Parathyroid adenoma (tissue), 2 donors: ENCODE results near the gene MB.

Experiments
- H2AFZ ChIP-seq: fragments of 300-600 bp; sonication (generic); one replicate; pipeline ENCODE4 v1.7.0; 2017; ENCODE audit warnings: antibody characterized with exemption, mild to moderate bottlenecking
- H3K27ac ChIP-seq: fragments of 300-600 bp; sonication (generic); one replicate; pipeline ENCODE4 v1.7.0; 2017
- H3K27me3 ChIP-seq: fragments of 300-600 bp; sonication (generic); one replicate; pipeline ENCODE4 v1.7.0; 2017; ENCODE audit warnings: low read length; ENCODE audit not compliant: control insufficient read depth, insufficient read depth
- H3K36me3 ChIP-seq: fragments of 300-600 bp; sonication (generic); one replicate; pipeline ENCODE4 v1.7.0; 2017; ENCODE audit warnings: low read length; ENCODE audit not compliant: control insufficient read depth, insufficient read depth
- H3K4me1 ChIP-seq: fragments of 300-600 bp; sonication (generic); one replicate; pipeline ENCODE4 v1.7.0; 2017; ENCODE audit warnings: control low read depth
- H3K4me2 ChIP-seq: fragments of 300-600 bp; sonication (generic); one replicate; pipeline ENCODE4 v1.7.0; 2017; ENCODE audit warnings: low read length
- H3K4me3 ChIP-seq: fragments of 300-600 bp; sonication (generic); one replicate; pipeline ENCODE4 v1.7.0; 2017; ENCODE audit warnings: low read depth, low read length
- H3K79me2 ChIP-seq: fragments of 300-600 bp; sonication (generic); one replicate; pipeline ENCODE4 v1.7.0; 2017; ENCODE audit warnings: control low read depth
- H3K9ac ChIP-seq: fragments of 300-600 bp; sonication (generic); one replicate; pipeline ENCODE4 v1.7.0; 2017; ENCODE audit warnings: mild to moderate bottlenecking
- H3K9me3 ChIP-seq: fragments of 300-600 bp; sonication (generic); one replicate; pipeline ENCODE4 v1.7.0; 2017; ENCODE audit warnings: low read length; ENCODE audit not compliant: control insufficient read depth
- TF ChIP-seq, protein P1 (sequence below): fragments of 300-600 bp; sonication (generic); IDR thresholded peaks from one replicate; pipeline ENCODE4 v1.7.0; 2017; ENCODE audit warnings: antibody characterized with exemption, mild to moderate bottlenecking
- donor health status: primary hyperparathyroidism.

Gene MB

DNA sequence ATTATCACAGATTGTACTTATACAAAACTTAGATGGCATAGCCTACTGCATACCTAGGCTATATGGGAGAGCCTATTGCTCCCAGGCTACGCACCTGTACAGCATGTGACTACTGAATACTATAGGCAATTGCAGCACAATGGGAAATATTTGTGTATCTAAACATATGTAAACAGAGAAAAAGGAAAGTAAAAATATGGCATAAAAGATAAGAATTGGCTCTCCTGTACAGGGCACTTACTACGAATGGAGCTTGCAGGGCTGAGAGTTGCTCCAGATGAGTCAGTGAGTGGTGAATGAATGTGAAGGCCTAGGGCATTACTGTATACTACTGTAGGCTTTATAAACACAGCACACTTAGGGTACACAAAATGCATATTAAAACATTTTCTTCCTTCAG lies 44.3 kb upstream of the MB start:
- TF ChIP-seq, protein P1, sequence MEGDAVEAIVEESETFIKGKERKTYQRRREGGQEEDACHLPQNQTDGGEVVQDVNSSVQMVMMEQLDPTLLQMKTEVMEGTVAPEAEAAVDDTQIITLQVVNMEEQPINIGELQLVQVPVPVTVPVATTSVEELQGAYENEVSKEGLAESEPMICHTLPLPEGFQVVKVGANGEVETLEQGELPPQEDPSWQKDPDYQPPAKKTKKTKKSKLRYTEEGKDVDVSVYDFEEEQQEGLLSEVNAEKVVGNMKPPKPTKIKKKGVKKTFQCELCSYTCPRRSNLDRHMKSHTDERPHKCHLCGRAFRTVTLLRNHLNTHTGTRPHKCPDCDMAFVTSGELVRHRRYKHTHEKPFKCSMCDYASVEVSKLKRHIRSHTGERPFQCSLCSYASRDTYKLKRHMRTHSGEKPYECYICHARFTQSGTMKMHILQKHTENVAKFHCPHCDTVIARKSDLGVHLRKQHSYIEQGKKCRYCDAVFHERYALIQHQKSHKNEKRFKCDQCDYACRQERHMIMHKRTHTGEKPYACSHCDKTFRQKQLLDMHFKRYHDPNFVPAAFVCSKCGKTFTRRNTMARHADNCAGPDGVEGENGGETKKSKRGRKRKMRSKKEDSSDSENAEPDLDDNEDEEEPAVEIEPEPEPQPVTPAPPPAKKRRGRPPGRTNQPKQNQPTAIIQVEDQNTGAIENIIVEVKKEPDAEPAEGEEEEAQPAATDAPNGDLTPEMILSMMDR = no peak
- Histone ChIP-seq H3K4me3 (no peak overlapping the region), H3K9me3 (no peaks in the 10 kb centered on the region), H3K79me2 (no peaks in the 10 kb centered on the region), H3K27me3 (no peaks in the 10 kb centered on the region), H2AFZ (no peak overlapping the region), H3K27ac (no peak overlapping the region), H3K36me3 (no peaks in the 10 kb centered on the region), H3K4me1 (no peaks in the 10 kb centered on the region), H3K4me2 (no peak overlapping the region), H3K9ac (no peak overlapping the region)

- TF ChIP-seq, protein P1 = no peak
- H3K4me2 ChIP-seq = no peak overlapping the region
- no peaks in the 10 kb centered on the region for H3K79me2 ChIP-seq
- no peak overlapping the region for H3K27ac ChIP-seq
- H3K36me3 ChIP-seq = no peaks in the 10 kb centered on the region
- H3K9ac ChIP-seq = no peak overlapping the region
- no peak overlapping the region for H2AFZ ChIP-seq
- H3K27me3 ChIP-seq = no peaks in the 10 kb centered on the region
- H3K9me3 ChIP-seq = no peaks in the 10 kb centered on the region
- no peak overlapping the region for H3K4me3 ChIP-seq
- H3K4me1 ChIP-seq = no peaks in the 10 kb centered on the region
Measured at GRCh38 chr22:35660291-35661127, 43.4 kb upstream of the MB start.

- Histone ChIP-seq H3K9ac (no peak overlapping the region), H3K27ac (no peak overlapping the region), H3K9me3 (no peaks in the 10 kb centered on the region), H3K4me3 (no peak overlapping the region), H3K27me3 (no peaks in the 10 kb centered on the region), H3K4me1 (no peaks in the 10 kb centered on the region), H3K36me3 (no peaks in the 10 kb centered on the region), H3K4me2 (no peak overlapping the region), H3K79me2 (no peaks in the 10 kb centered on the region), H2AFZ (no peak overlapping the region)
- TF ChIP-seq, protein P1 = no peak
Measured at GRCh38 chr22:35657571-35658312, 40.6 kb upstream of the MB start.

DNA sequence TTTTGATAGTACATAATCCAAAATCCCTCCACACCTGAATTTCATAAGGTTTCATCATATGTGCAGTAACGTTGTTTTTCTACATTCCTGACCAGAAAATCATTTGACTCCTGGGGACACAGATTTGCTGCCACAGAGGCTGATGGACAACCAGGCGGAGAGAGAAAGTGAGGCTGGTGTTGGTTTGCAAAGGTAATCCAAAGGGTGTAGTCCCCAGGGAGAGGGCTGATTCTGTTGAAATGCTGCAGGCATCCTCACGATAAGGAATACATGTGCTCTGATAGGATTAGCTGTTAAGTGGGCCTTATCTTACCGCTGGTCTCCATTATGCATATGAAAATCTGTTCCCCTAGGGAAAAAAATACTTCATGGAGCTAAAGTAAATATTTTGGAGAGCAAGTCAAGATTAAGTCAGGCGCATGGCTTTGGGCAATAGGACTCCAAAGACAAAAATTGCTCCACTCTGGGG lies 39.2 kb upstream of the MB start:
- no peaks in the 10 kb centered on the region for H3K9me3 ChIP-seq
- no peak overlapping the region for H3K27ac ChIP-seq
- no peak overlapping the region for H2AFZ ChIP-seq
- no peaks in the 10 kb centered on the region for H3K79me2 ChIP-seq
- H3K9ac ChIP-seq = no peak overlapping the region
- no peak overlapping the region for H3K4me3 ChIP-seq
- TF ChIP-seq, protein P1 = no peak
- no peaks in the 10 kb centered on the region for H3K27me3 ChIP-seq
- no peak overlapping the region for H3K4me2 ChIP-seq
- H3K4me1 ChIP-seq = no peaks in the 10 kb centered on the region
- no peaks in the 10 kb centered on the region for H3K36me3 ChIP-seq
